PC-9 (cell line): ENCODE measurements around the gene KLHL26. TPM values are rescaled to one million over a fixed set of nuclear protein-coding genes. Genes with fewer than 3 reads are reported as not detected.
A peak's percentile ranks its signal among the peaks of the same experiment; 100 is the strongest.

Experiments used
- BruUV-seq: library from RNA; stranded (reverse); fragments of 400-500 nt; replicated peaks from 2 replicates; lab custom pipeline; 2021; lab: Mats Ljungman, UMichigan
- CTCF ChIA-PET: fragments of 300-600 bp; sonication (Branson Sonifier 250); formaldehyde crosslinking; loops from one replicate; lab custom pipeline; 2022; ENCODE audit warnings: antibody characterized with exemption; lab: Charles Lee
- POLR2A ChIA-PET: fragments of 300-600 bp; sonication (Branson Sonifier 250); formaldehyde crosslinking; loops from one replicate; lab custom pipeline; 2022; ENCODE audit warnings: antibody characterized with exemption; ENCODE audit not compliant: unreplicated experiment; lab: Charles Lee
- DNase-seq, 2 experiments: peaks; one replicate each; pipeline versions ENCODE4 v3.0.0 to v3.0.0-alpha.2; 2015 to 2022; ENCODE audit warnings: mixed read lengths in 1 of 2
- H2AFZ ChIP-seq: fragments of 200-600 bp; sonication (generic); 2 replicates; pipeline ENCODE4 v1.8.1; 2017; ENCODE audit warnings: antibody characterized with exemption
- H3F3A ChIP-seq: fragments of 200-600 bp; sonication (generic); 2 replicates; pipeline ENCODE4 v1.8.1; 2017; ENCODE audit warnings: antibody characterized with exemption, mild to moderate bottlenecking, low read depth; ENCODE audit not compliant: insufficient read depth
- H3K27ac ChIP-seq: fragments of 200-600 bp; sonication (generic); 2 replicates; pipeline ENCODE4 v1.6.1; 2016; ENCODE audit warnings: mixed run types
- H3K27me3 ChIP-seq: fragments of 200-600 bp; sonication (generic); 2 replicates; pipeline ENCODE4 v1.6.1; 2016; ENCODE audit warnings: low read depth, mixed run types; ENCODE audit not compliant: insufficient read depth
- H3K36me3 ChIP-seq: fragments of 200-600 bp; sonication (generic); 2 replicates; pipeline ENCODE4 v1.6.1; 2016; ENCODE audit warnings: low read depth, mixed run types
- H3K4me1 ChIP-seq: fragments of 200-600 bp; sonication (generic); replicated peaks from 2 replicates; pipeline ENCODE4 v1.6.1; 2016; ENCODE audit warnings: mixed run types; ENCODE audit not compliant: insufficient read depth
- H3K4me2 ChIP-seq: fragments of 200-600 bp; sonication (generic); 2 replicates; pipeline ENCODE4 v1.6.1; 2017; ENCODE audit warnings: mixed run types
- H3K4me3 ChIP-seq: fragments of 200-600 bp; sonication (generic); 2 replicates; pipeline ENCODE4 v1.6.1; 2016; ENCODE audit warnings: mixed run types
- H3K79me2 ChIP-seq: fragments of 200-600 bp; sonication (generic); 2 replicates; pipeline ENCODE4 v1.6.1; 2017; ENCODE audit warnings: low read depth, mixed run types
- H3K9me2 ChIP-seq: fragments of 200-600 bp; sonication (generic); 2 replicates; pipeline ENCODE4 v1.8.1; 2017; ENCODE audit warnings: mild to moderate bottlenecking; ENCODE audit not compliant: insufficient read depth
- H3K9me3 ChIP-seq: fragments of 200-600 bp; sonication (generic); 2 replicates; pipeline ENCODE4 v1.8.1; 2016; ENCODE audit warnings: low read depth; ENCODE audit not compliant: insufficient read depth
- H4K20me1 ChIP-seq: fragments of 200-600 bp; sonication (generic); 2 replicates; pipeline ENCODE4 v1.8.1; 2017; ENCODE audit not compliant: insufficient read depth
- CTCF ChIP-seq: fragments of 200-600 bp; sonication (generic); conservative IDR thresholded peaks from 2 replicates; pipeline ENCODE4 v1.6.1; 2017; ENCODE audit warnings: mixed run types, antibody characterized with exemption, mild to moderate bottlenecking, moderate library complexity
- EZH2 ChIP-seq: fragments of 200-600 bp; sonication (generic); IDR thresholded peaks from 2 replicates; pipeline ENCODE4 v1.8.0; 2017; ENCODE audit warnings: antibody characterized with exemption, low read depth
- intact Hi-C: fragments of 100-400 bp; cut with micrococcal nuclease; formaldehyde crosslinking; loops from one replicate; pipeline ENCODE4 v1.10.0; 2022; ENCODE audit not compliant: unreplicated experiment
- total RNA-seq: library from RNA; stranded (reverse); gene quantifications from 2 replicates; pipeline ENCODE4 v1.2.3, GENCODE V29; 2021

KLHL26 gene
- total RNA-seq, 1 experiment from 2014 or later: 11.8 TPM

- no peaks in the 10 kb centered on the region for H3K9me3 ChIP-seq
- H3K27ac ChIP-seq: no peak overlapping the region
- H3K9me2 ChIP-seq: no peaks in the 10 kb centered on the region
- H3K36me3 ChIP-seq: no peaks in the 10 kb centered on the region
- intact Hi-C loops: no loop called here
- no peak for TF ChIP-seq CTCF
- TF ChIP-seq EZH2: no peak
- no TSS peak for BruUV-seq
- H3K4me3 ChIP-seq: no peak overlapping the region
- H3K4me1 ChIP-seq: no peaks in the 10 kb centered on the region
- H3K79me2 ChIP-seq: no peaks in the 10 kb centered on the region
- H2AFZ ChIP-seq: no peak overlapping the region
- POLR2A ChIA-PET: no interaction called here
- H3K4me2 ChIP-seq: no peak overlapping the region
- no peaks in the 10 kb centered on the region for H3K27me3 ChIP-seq
- H4K20me1 ChIP-seq: peaks cover 22% of the 10 kb centered on the region
- DNase-seq: peak in 1 of 2 experiments; percentile 2
- CTCF ChIA-PET: no interaction called here
- no peaks in the 10 kb centered on the region; the same call in 1 of the 2 replicates for H3F3A ChIP-seq
Measured at GRCh38 chr19:18665771-18666202, 29.0 kb downstream of the KLHL26 start.

DNA sequence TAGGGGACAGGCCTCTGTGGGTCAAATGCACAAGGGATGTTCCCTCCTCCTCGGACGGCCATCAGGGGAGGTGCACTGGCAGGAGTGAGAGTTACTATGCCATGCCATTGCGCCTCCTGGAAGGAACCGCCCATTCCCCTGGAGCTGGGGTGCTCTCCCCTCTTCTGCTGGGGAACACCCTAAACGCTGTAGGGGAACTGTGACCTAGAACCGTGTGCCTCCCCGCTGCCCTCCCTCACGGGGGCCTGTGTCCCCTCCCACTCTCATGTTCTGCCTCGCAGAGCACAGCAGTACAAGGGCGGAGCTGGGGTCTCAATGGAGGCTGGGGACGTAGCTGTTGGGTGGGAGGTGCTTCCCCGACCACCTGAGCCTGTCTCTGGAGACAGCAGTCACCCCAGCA, 29.5 kb downstream of the KLHL26 start:
- Histone ChIP-seq H3K4me1 (no peaks in the 10 kb centered on the region), H3K36me3 (no peaks in the 10 kb centered on the region), H3K4me3 (no peak overlapping the region), H3K27ac (no peak overlapping the region), H3F3A (peaks cover 1% of the 10 kb centered on the region), H3K9me3 (no peaks in the 10 kb centered on the region), H3K4me2 (no peak overlapping the region), H3K79me2 (no peaks in the 10 kb centered on the region), H2AFZ (no peak overlapping the region), H3K27me3 (no peaks in the 10 kb centered on the region), H3K9me2 (no peaks in the 10 kb centered on the region), H4K20me1 (peaks cover 18% of the 10 kb centered on the region; the same call in 1 of the 2 replicates)
- BruUV-seq: no TSS peak
- POLR2A ChIA-PET: no interaction called here
- DNase-seq: peak in 1 of 2 experiments; percentile 19
- CTCF ChIA-PET: no interaction called here
- intact Hi-C loops: no loop called here
- TF ChIP-seq CTCF: no peak
- no peak for TF ChIP-seq EZH2

DNA sequence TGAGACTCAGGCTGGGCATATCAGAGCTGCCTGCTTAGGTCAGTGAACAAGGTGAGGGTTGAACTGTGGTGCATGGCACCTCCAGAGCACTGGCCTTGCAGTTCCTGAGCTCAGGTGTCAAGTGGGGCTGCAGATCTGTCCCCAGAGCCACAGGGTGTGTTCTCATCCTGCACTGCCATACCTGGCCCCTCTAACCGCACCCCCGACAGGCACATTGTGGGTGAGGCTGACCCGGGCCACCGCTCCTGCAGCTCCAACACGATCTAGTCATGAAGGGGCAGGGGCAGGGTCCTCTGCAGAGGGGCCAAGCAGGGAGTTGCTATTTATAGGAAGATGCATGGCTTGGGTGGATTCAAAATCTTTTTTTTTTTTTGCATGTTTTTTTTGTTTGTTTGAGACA, 30.0 kb downstream of the KLHL26 start:
- no TSS peak for BruUV-seq
- Histone ChIP-seq H3K9me3 (no peaks in the 10 kb centered on the region), H4K20me1 (0 out of 2 replicates have a peak, but pooled peaks cover 13% of the 10 kb centered on the region), H3K4me2 (no peak overlapping the region), H3K27me3 (no peaks in the 10 kb centered on the region), H3K36me3 (no peaks in the 10 kb centered on the region), H3F3A (peaks cover 3% of the 10 kb centered on the region), H3K9me2 (no peaks in the 10 kb centered on the region), H3K79me2 (no peaks in the 10 kb centered on the region), H3K4me1 (no peaks in the 10 kb centered on the region), H2AFZ (no peak overlapping the region), H3K4me3 (no peak overlapping the region), H3K27ac (no peak overlapping the region)
- ChIA-PET CTCF (no interaction called here), POLR2A (no interaction called here)
- peak in 1 of 2 experiments; percentile 20 for DNase-seq
- no peak for TF ChIP-seq EZH2
- TF ChIP-seq CTCF: no peak
- intact Hi-C loops: no loop called here
